ENCODE results near the gene TRAF7.

Gene TRAF7

GRCh38 chr16:2190002-2190658 is 34.5 kb downstream of the TRAF7 start:
- no peaks in the 10 kb centered on the region for H3K36me3 ChIP-seq (ENCODE audit: insufficient read depth, low read length)
- TF ChIP-seq EZH2 (IDR thresholded peaks at IDR 0.05; ENCODE audit: borderline replicate concordance, low read depth, low read length, severe bottlenecking) (no peak), CTCF (IDR thresholded peaks at IDR 0.05; ENCODE audit: borderline replicate concordance, extremely low read depth, low read length, poor library complexity, severe bottlenecking) (no peak)
- H3K4me1 ChIP-seq (ENCODE audit: insufficient read depth, low read length): peaks cover under 1% of the 10 kb centered on the region; the same call in 1 of the 2 replicates
- no peaks in the 10 kb centered on the region for H3K9me3 ChIP-seq (ENCODE audit: insufficient read depth, low read length, severe bottlenecking)
- peaks cover 10% of the 10 kb centered on the region for H4K20me1 ChIP-seq (ENCODE audit: insufficient read depth, low read length)
- no peaks in the 10 kb centered on the region for H3K79me2 ChIP-seq (ENCODE audit: insufficient read depth, low read length)
- no peak overlapping the region for H3K4me3 ChIP-seq (ENCODE audit: low read depth in 1 of 2, low read length in 2 of 2)
- H3K4me2 ChIP-seq (ENCODE audit: insufficient read depth, low read length): no peak overlapping the region
- DNase-seq (no peak), ATAC-seq (ENCODE audit: insufficient read depth, low read depth) (no peak)
- no peak overlapping the region for H2AFZ ChIP-seq (ENCODE audit: low read depth, low read length)
- H3K9ac ChIP-seq (ENCODE audit: low read depth, low read length): no peak overlapping the region
- H3K27ac ChIP-seq (ENCODE audit: low read length): no peak overlapping the region
- H3K27me3 ChIP-seq (ENCODE audit: insufficient read depth, low read length, poor library complexity): peaks cover 15% of the 10 kb centered on the region

- no peak overlapping the region for H2AFZ ChIP-seq (ENCODE audit: low read depth, low read length)
- H3K9ac ChIP-seq (ENCODE audit: low read depth, low read length): no peak overlapping the region
- peaks cover 22% of the 10 kb centered on the region for H3K27me3 ChIP-seq (ENCODE audit: insufficient read depth, low read length, poor library complexity)
- H3K4me2 ChIP-seq (ENCODE audit: insufficient read depth, low read length): no peak overlapping the region
- H4K20me1 ChIP-seq (ENCODE audit: insufficient read depth, low read length): peaks cover 16% of the 10 kb centered on the region
- no peaks in the 10 kb centered on the region for H3K79me2 ChIP-seq (ENCODE audit: insufficient read depth, low read length)
- no peak for DNase-seq
- no peak overlapping the region for H3K27ac ChIP-seq (ENCODE audit: low read length)
- peaks cover 8% of the 10 kb centered on the region for H3K4me1 ChIP-seq (ENCODE audit: insufficient read depth, low read length)
- TF ChIP-seq EZH2 (IDR thresholded peaks at IDR 0.05; ENCODE audit: borderline replicate concordance, low read depth, low read length, severe bottlenecking): no peak
- no peak for TF ChIP-seq CTCF (IDR thresholded peaks at IDR 0.05; ENCODE audit: borderline replicate concordance, extremely low read depth, low read length, poor library complexity, severe bottlenecking)
- H3K9me3 ChIP-seq (ENCODE audit: insufficient read depth, low read length, severe bottlenecking): no peaks in the 10 kb centered on the region
- no peak overlapping the region for H3K4me3 ChIP-seq (ENCODE audit: low read depth in 1 of 2, low read length in 2 of 2)
- no peak for ATAC-seq (ENCODE audit: insufficient read depth, low read depth)
- H3K36me3 ChIP-seq (ENCODE audit: insufficient read depth, low read length): no peaks in the 10 kb centered on the region
These were observed 35.3 kb downstream of the TRAF7 start for GRCh38 chr16:2190659-2191445.

- Histone ChIP-seq H3K79me2 (ENCODE audit: insufficient read depth, low read length) (no peaks in the 10 kb centered on the region), H3K9me3 (ENCODE audit: insufficient read depth, low read length, severe bottlenecking) (no peaks in the 10 kb centered on the region), H3K27ac (ENCODE audit: low read length) (no peak overlapping the region), H3K27me3 (ENCODE audit: insufficient read depth, low read length, poor library complexity) (peaks cover 27% of the 10 kb centered on the region), H3K4me1 (ENCODE audit: insufficient read depth, low read length) (peaks cover 12% of the 10 kb centered on the region), H3K9ac (ENCODE audit: low read depth, low read length) (no peak overlapping the region), H4K20me1 (ENCODE audit: insufficient read depth, low read length) (peaks cover 16% of the 10 kb centered on the region), H3K4me2 (ENCODE audit: insufficient read depth, low read length) (no peak overlapping the region), H3K4me3 (ENCODE audit: low read depth in 1 of 2, low read length in 2 of 2) (no peak overlapping the region), H2AFZ (ENCODE audit: low read depth, low read length) (no peak overlapping the region), H3K36me3 (ENCODE audit: insufficient read depth, low read length) (no peaks in the 10 kb centered on the region)
- TF ChIP-seq CTCF (IDR thresholded peaks at IDR 0.05; ENCODE audit: borderline replicate concordance, extremely low read depth, low read length, poor library complexity, severe bottlenecking): no peak
- no peak for TF ChIP-seq EZH2 (IDR thresholded peaks at IDR 0.05; ENCODE audit: borderline replicate concordance, low read depth, low read length, severe bottlenecking)
- ATAC-seq (ENCODE audit: insufficient read depth, low read depth): no peak
- no peak for DNase-seq
These were observed 35.8 kb downstream of the TRAF7 start for GRCh38 chr16:2191446-2191706.

Measured in DND-41 (cell line).